Effector CD4-positive, alpha-beta T cell (primary cell): ENCODE measurements around the gene PEDS1.
"Not testable (repeated sequence)": the region's sequence is repeated elsewhere in the genome, so short reads cannot be mapped to it uniquely, and the experiment has no call there.

Experiments
- DNase-seq: peaks from one replicate; pipeline ENCODE4 v3.0.0-alpha.2; 2020

PEDS1 gene

DNA sequence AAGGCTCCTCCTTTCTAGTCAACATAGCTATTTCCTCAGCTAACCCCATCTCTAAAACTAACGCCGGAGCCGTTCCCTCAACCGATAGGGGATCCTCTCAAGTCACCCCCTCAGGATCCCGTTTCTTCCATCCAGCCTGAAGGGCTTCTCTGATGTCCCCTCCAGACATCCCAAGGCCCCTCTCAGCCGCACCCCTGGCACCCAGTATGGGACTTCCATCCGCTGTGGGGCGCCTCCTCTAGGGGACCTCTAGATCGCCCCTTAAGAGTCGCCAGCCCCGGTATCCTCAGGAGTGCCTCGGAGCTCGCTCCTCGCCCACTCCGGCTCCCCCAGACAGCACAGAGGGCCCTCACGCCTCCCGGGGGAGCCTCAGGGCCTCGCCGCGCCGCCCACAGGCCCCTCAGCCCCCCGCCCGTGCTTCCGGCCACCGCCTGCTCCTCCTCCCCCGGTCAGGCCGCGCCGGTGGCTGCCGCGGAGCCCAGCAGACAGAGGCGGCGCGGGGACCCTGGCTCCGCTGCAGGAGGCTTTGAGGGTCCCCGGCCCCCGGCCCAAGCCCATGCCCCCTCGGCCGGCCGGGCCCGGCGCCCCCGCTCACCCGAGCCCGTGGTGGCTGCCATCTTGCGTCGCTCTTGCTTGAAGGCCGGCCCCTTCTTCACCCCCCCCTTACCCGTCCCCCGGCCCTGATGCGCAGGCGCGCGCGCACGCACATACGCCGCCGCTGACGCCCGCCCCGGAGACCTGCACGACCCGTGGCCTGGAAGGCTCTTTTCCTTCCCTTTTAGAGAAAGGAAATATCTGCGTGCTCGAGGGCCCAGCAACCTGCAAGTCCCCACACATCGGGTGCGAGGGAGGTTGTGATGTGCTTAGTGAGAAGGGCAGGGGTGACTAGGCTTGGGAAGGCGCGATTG is 40.8 kb downstream of the PEDS1 start, which contains the start of gene UBE2V1:
UBE2V1 (minus strand) TSS at position 639 of the 908 bp plus-strand sequence; CDS start at position 617, 22 bp downstream.
- DNase-seq: peak; percentile 83

DNA sequence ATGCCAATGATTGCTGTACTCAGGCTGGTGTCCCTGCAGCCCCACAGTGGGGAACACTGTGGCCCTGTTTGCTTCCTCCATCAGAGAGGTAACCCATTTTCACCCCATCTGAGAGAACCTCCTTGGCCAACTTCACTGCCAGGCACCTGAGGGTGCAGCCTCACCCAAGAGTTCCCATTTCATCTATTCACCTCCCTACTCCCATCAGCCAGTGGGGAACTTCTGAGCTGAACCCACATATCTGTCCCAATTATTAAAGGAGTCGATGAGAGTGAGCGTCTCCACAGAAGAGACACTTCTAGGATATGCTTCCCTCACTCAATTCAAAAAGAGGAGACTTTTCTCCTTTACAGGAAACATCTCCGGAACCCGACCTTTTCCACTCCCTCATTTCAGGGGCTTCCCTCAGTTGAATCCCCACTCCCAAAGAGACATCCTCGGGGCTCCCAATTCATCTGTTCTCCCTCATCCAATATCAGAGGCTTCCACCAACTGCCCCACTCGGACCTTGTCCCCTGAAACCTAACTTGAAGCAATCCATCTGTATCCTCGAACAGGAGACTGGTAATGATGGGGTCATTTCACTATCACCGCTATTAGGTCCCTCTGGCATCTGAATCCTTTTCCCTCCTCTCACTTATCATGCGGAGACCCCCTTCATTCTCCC is 41.6 kb downstream of the PEDS1 start:
- no peak for DNase-seq

DNA sequence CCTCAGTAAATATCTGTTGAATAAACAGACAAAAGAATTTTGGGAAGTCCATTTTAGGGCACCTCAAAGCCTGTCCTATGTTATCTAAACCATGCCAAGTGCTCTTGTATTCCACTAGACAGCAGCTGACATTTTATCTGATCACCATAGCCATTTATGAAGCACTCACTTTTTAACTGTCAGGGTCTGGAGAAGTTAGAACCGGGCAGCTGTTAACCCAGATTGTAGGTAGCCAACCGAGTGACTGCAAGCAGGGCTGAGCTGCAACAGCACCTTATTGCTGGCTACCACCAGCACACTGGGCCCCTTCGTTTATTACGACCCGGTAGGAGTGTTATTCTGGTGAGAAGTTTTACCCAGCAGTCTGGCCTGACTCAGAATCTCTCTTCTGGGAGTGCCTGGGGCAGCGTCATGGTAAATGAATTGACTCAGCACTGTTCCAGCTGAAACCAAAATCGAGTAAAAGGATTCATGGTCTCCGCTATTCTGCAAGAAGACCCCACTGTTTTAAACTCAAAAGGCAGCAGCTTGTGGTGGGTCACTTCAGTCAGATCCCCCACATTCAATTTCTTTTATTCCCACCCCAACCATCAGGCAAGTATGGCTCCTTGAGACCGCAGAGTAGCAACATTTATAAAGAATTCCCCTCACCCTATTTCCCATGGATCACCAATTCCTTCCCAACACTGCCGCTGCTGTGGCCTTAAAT is 42.2 kb downstream of the PEDS1 start:
- no peak for DNase-seq

DNA sequence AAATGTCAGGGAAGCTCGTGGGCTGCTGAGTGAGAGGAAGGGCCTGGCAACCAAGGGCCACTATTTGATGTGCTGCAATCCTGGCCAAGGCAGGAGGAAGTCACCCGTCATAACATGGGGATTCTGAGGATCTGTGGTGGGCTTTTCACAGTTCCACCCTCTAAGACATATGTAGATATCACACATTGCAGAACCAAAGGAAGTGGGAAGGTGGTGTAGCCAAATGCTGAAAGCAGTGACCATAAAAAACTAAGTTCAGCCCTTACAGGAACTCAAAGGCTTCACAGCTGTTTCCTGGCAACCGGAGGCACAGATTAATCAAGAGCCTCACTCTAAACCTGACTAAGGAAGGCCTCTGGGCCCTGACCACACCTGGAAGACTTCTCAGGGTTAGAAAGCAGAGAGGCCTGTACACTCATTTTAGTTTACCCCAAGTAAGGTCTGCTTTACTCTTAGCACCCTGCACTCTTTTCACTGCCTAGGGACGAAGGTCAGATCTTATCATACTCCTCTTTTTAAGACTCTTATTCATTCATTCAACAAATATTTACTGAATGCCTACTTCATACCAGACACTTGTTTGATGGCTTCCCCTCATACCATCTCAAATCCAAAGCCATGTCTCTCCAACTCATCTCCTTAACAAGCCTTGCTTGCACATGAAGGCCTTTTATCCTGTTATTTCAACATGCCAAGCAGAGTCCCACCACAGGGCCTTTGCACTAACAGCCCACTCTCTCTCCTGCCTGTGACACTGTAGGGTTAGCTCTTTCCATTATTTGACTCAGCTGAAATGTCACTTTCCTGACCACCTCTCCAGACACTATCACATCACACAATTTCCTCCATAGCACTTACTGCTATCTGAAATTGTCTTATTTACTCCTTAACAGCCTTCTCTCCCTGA is 43.1 kb downstream of the PEDS1 start:
- peak; percentile 14 for DNase-seq

DNA sequence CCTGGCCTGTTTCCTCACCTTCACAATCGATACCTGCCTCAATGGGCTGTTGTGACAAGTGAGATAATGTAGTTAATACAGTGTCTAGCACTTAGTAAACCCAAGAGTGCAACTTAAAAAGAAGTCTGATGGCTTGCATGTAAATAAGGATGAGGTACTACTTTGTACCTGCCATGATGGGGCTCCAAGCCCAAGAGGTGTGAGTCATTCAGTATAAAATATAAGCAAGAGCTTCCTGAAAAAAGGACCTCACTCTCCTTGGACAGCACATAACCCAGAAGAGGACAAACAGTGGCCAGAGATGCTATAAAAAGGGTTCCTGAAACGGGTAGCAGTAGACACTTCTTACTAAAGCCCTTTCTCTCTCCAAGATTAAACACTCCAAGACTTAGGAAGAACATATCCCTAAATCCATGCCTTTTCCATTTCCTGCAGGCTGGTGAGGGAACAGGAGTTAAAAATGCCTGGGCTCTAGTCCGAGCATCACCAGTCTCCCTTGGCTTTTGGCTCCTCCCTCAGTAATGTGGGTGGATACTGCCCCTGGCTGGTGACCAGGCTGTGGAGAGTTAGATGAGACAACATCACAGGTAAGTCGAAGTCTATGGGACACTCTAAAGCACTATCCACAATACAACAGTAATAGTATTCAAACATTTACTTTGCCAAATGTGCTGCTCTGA is 44.8 kb downstream of the PEDS1 start:
- DNase-seq: no peak

DNA sequence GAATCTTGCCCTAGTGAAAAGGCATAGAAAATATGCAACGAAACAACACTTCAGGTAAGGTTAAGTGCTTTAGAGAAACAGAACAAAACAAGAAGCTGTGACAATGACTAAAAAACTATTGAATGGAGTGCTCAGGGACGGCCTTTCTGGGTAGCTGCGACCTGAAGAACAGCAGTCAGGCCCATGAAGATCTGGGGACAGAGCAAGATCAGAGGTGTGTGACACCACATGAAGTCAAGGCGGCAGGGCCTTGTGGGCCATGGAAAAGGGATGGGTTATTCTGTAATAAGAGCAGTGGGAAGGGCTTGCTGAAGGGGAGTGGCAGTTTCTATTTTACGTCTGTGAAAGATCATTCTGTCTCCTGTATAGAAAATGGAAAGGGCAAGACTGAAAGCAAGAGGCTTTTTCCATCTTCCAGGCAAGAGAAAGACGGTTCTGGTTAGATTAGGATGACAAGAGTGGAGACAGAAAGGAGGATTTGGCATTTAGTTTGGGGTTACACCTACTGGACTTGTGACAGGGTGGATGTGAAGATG is 45.7 kb downstream of the PEDS1 start:
- no peak for DNase-seq

DNA sequence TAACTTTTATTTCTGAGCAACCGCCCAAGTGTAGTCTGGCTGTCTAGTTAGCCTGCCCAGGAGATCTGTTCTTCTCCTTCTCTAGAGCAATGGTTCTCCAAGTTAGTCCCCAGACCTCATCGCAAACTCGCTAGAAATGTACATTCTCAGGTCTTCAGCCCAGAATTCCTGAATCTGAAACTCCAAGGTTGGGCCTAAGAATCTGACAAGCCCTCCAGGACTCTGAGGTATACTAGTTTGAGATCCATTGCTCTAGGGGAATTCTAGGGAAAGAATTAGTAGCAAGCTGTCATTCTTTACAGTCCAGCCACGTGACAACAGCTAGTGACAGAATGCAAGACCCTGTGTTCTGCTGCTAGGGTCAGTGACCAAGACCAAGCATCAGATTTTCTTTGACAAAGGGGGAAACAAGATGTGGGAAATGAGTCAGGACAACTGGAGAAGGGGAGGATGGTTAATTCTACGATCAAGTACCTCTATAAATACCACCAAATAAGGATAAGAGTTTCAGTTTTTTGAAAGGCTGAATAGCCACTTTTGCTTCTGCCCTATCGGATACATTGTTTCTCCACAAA is 46.4 kb downstream of the PEDS1 start:
- DNase-seq: no peak

DNA sequence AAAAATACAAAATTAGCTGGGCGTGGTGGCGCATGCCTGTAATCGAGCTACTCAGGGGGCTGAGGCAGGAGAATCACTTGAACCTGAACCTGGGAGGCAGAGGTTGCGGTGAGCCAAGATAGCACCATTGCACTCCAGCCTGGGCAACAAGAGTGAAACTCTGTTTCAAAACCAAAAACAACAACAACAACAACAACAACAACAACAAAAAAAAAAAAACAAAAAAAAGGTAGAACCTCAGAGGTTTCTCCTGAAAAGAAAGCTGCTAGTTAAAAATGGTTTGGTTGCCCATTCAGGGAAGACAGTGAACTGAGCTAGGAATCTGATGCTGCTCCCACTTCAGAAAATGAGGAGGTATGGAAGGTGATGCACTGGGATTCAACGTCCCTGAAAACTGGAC is 46.9 kb downstream of the PEDS1 start:
- not testable (repeated sequence) for DNase-seq
